ES-I3 (cell line): ENCODE results near the gene CEACAM19.
"Not testable (repeated sequence)": the region's sequence is repeated elsewhere in the genome, so short reads cannot be mapped to it uniquely, and the experiment has no call there.

Source experiments
- H3K36me3 ChIP-seq: 2 replicates; pipeline ENCODE4 v1.6.1; 2013; ENCODE audit warnings: mild to moderate bottlenecking, low read length, control low read depth, moderate library complexity; ENCODE audit not compliant: insufficient read depth
- H3K4me1 ChIP-seq: 2 replicates; pipeline ENCODE4 v1.6.1; 2013; ENCODE audit warnings: mild to moderate bottlenecking, control low read depth, low read length; ENCODE audit not compliant: insufficient read depth
- H3K9ac ChIP-seq: 2 replicates; pipeline ENCODE4 v1.6.1; 2013; ENCODE audit warnings: low read depth, mild to moderate bottlenecking, low read length, moderate library complexity
- H3K9me3 ChIP-seq: 2 replicates; pipeline ENCODE4 v1.6.1; 2013; ENCODE audit warnings: mild to moderate bottlenecking, low read length, moderate library complexity; ENCODE audit not compliant: control insufficient read depth, insufficient read depth

The CEACAM19 gene

GRCh38 chr19:44671400-44671799 lies at the start of gene CEACAM19:
CEACAM19 (plus strand) TSS chr19:44671482; CDS start chr19:44671932, 450 bp downstream.
- no peaks in the 10 kb centered on the region for H3K36me3 ChIP-seq
- H3K9me3 ChIP-seq, result no peaks in the 10 kb centered on the region

GRCh38 chr19:44623080-44623479 lies 48.2 kb upstream of the CEACAM19 start:
- Histone ChIP-seq H3K4me1 (no peaks in the 10 kb centered on the region), H3K9ac (no peak overlapping the region), H3K9me3 (no peaks in the 10 kb centered on the region; the same call in 1 of the 2 replicates), H3K36me3 (no peaks in the 10 kb centered on the region)

More at GRCh38 chr19:44671400-44671799, at the start of gene CEACAM19:
- Histone ChIP-seq H3K9ac (no peak within 1 kb of the TSS), H3K4me1 (no peaks in the 10 kb centered on the region)

DNA sequence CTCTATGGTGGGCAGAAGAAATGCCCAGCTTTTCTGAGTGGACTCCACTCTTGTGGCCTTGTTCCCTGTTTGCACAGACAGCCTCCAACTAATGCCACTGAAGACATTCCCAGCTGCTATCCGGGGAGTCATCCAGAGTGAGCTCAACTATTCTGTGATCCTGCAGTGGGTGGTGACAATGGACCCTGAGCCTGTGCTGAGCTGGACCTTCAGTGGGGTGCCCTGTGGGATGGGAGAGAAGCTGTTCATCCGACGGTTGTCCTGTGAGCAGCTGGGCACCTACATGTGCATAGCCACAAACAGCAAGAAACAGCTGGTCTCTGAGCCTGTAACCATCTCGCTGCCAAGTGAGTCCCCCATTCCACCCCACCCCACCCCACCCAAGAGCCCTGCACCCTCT lies 47.7 kb upstream of the CEACAM19 start:
- H3K9me3 ChIP-seq, result no peaks in the 10 kb centered on the region; the same call in 1 of the 2 replicates
- H3K9ac ChIP-seq, result no peak overlapping the region
- no peaks in the 10 kb centered on the region for H3K4me1 ChIP-seq
- H3K36me3 ChIP-seq, result no peaks in the 10 kb centered on the region

GRCh38 chr19:44624840-44625354 lies 46.4 kb upstream of the CEACAM19 start:
- Histone ChIP-seq H3K9me3 (no peaks in the 10 kb centered on the region; the same call in 1 of the 2 replicates), H3K9ac (no peak overlapping the region), H3K36me3 (0 out of 2 replicates have a peak, but pooled peaks cover 3% of the 10 kb centered on the region), H3K4me1 (no peaks in the 10 kb centered on the region)

- not testable (repeated sequence) for H3K4me1 ChIP-seq, H3K9me3 ChIP-seq, H3K36me3 ChIP-seq, H3K9ac ChIP-seq
Observed at GRCh38 chr19:44625637-44626036, 45.6 kb upstream of the CEACAM19 start.

GRCh38 chr19:44626048-44626624 lies 45.1 kb upstream of the CEACAM19 start:
- H3K4me1 ChIP-seq, result no peaks in the 10 kb centered on the region
- 0 out of 2 replicates have a peak, but pooled peaks cover 3% of the 10 kb centered on the region for H3K36me3 ChIP-seq
- no peaks in the 10 kb centered on the region; the same call in 1 of the 2 replicates for H3K9me3 ChIP-seq
- H3K9ac ChIP-seq, result no peak overlapping the region

DNA sequence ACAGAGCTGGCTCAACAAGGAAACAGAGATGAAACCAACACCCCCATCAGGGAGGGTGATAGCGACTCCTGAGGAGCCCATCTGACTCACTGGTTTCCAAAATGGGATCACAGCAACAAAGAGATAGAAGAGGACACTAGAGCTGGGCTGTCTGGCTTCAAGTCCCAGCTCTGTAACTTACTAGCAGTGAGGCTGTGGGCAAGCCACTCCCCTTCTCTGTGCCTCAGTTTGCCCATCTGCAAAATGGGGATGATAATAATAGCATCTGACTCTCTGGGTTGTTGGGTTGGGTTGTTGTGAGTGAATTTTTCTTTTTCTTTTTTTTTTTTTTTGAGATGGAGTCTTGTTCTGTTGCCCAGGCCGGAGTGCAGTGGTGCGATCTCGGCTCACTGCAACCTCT lies 43.7 kb upstream of the CEACAM19 start:
- Histone ChIP-seq H3K36me3 (0 out of 2 replicates have a peak, but pooled peaks cover 3% of the 10 kb centered on the region), H3K9ac (no peak overlapping the region), H3K9me3 (no peaks in the 10 kb centered on the region; the same call in 1 of the 2 replicates), H3K4me1 (peaks cover 2% of the 10 kb centered on the region; the same call in 1 of the 2 replicates)

DNA sequence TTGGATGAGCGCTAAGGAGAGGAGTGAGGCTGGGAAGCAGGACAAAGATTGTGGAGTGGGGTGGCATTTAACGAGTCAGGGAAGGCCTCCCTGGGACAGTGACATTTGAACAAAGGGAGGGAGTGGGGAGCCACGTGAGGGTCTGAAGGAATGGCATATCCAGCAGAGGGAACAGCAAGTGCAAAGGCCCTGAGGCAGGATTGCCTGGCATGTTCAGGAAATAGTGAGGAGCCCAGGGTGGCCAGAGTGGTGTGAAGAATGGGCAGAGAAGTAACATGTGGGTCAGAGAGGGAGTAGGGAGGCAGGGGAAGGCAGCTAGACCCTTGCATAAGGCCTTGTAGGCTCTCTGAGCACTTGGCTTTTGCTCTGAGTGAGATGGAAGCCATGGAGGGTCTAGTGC lies 42.5 kb upstream of the CEACAM19 start:
- Histone ChIP-seq H3K9ac (no peak overlapping the region), H3K36me3 (0 out of 2 replicates have a peak, but pooled peaks cover 3% of the 10 kb centered on the region), H3K4me1 (peaks cover 9% of the 10 kb centered on the region), H3K9me3 (no peaks in the 10 kb centered on the region; the same call in 1 of the 2 replicates)

GRCh38 chr19:44631611-44632010 lies 39.7 kb upstream of the CEACAM19 start:
- not testable (repeated sequence) for H3K4me1 ChIP-seq, H3K9ac ChIP-seq, H3K9me3 ChIP-seq, H3K36me3 ChIP-seq

GRCh38 chr19:44634058-44634457 lies 37.2 kb upstream of the CEACAM19 start:
- not testable (repeated sequence) for H3K36me3 ChIP-seq, H3K4me1 ChIP-seq, H3K9me3 ChIP-seq, H3K9ac ChIP-seq

DNA sequence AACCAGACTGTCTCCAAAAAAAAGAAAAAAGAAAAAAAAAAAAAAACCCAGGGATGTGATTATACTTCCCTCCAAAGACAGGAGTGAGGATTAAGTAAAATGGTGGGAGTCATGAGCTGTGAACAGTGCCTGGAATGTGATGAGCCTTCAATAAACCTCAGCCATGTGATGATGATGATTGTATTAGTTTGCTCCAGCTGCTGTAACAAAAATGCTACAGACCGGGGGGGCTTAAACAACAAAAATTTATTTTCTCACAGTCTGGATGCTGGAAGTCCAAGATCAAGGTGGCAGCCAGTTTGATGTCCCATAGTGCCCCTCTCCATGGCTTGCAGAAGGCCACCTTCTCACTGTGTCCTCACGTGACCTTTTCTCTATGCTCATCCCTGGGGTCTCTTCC lies 36.5 kb upstream of the CEACAM19 start:
- no peaks in the 10 kb centered on the region for H3K36me3 ChIP-seq
- no peak overlapping the region for H3K9ac ChIP-seq
- peaks cover 9% of the 10 kb centered on the region for H3K4me1 ChIP-seq
- H3K9me3 ChIP-seq, result no peaks in the 10 kb centered on the region

- no peak overlapping the region for H3K9ac ChIP-seq
- H3K9me3 ChIP-seq, result no peaks in the 10 kb centered on the region
- no peaks in the 10 kb centered on the region for H3K36me3 ChIP-seq
- H3K4me1 ChIP-seq, result peaks cover 9% of the 10 kb centered on the region
Observed at GRCh38 chr19:44635581-44636438, 35.5 kb upstream of the CEACAM19 start.

GRCh38 chr19:44636439-44637389 lies 34.6 kb upstream of the CEACAM19 start:
- no peaks in the 10 kb centered on the region for H3K36me3 ChIP-seq
- H3K4me1 ChIP-seq, result peaks cover 9% of the 10 kb centered on the region

DNA sequence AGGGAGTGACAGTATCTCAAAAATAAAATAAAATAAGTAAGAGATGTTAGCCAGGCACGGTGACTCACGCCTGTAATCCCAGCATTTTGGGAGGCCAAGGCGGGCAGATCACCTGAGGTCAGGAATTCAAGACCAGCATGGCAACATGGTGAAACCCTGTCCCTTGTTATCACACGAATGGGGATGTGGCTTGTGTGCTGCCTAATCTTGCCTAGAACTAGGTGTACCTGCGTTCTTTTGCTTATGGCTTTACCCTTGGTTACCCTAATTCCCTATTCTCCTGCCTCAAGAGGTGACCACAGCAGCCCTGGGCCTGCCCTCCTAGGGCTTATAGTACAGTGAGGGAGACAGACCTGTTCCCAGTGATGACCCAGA lies 33.9 kb upstream of the CEACAM19 start:
- no peaks in the 10 kb centered on the region for H3K9me3 ChIP-seq
- no peak overlapping the region for H3K9ac ChIP-seq
- no peaks in the 10 kb centered on the region for H3K36me3 ChIP-seq
- peaks cover 9% of the 10 kb centered on the region for H3K4me1 ChIP-seq

More at GRCh38 chr19:44636439-44637389, 34.6 kb upstream of the CEACAM19 start:
- H3K9me3 ChIP-seq, result no peaks in the 10 kb centered on the region
- no peak overlapping the region for H3K9ac ChIP-seq
